Esophagus squamous epithelium (tissue), 4 donors: ENCODE data around the gene UACA.

Experiments used
- POLR2A ChIP-seq, 4 donors: fragments of 450-650 bp; IDR thresholded peaks; one replicate each; pipeline ENCODE4 v1.6.1; 2017; ENCODE audit warnings: antibody characterized with exemption in 4 of 4, mild to moderate bottlenecking in 4 of 4, moderate library complexity in 3 of 4
- TF ChIP-seq, protein P1 (sequence below), 6 experiments: fragments of 450-650 bp in 4 of 6; fragments of 200-600 bp in 2 of 6; sonication (generic) in 2 of 6; IDR thresholded peaks; one replicate each; pipeline ENCODE4 v1.5.1; 2016 to 2019; ENCODE audit warnings: antibody characterized with exemption in 6 of 6, mild to moderate bottlenecking in 4 of 6, moderate library complexity in 4 of 6

DNA sequence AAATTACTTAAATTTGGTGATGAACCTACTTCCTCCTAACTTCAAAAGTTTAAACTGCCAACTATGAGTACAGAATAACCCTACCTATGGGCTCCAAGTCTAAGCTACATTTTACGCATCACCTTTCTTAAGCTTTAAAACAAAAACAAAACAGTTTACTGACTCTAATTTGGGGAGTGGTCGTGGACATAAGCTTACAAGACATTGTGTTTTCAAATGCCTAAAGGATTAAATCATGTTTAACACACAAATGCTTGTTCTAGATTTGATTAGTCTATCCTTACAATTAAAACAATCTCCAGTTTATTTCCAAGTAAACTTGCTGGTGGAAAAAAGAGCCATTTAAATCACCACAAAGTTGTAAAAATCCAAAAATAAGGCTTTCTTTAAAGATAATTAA lies 62.2 kb downstream of the UACA start:
- TF ChIP-seq POLR2A (IDR thresholded peaks at IDR 0.05): no peak
- TF ChIP-seq, protein P1, sequence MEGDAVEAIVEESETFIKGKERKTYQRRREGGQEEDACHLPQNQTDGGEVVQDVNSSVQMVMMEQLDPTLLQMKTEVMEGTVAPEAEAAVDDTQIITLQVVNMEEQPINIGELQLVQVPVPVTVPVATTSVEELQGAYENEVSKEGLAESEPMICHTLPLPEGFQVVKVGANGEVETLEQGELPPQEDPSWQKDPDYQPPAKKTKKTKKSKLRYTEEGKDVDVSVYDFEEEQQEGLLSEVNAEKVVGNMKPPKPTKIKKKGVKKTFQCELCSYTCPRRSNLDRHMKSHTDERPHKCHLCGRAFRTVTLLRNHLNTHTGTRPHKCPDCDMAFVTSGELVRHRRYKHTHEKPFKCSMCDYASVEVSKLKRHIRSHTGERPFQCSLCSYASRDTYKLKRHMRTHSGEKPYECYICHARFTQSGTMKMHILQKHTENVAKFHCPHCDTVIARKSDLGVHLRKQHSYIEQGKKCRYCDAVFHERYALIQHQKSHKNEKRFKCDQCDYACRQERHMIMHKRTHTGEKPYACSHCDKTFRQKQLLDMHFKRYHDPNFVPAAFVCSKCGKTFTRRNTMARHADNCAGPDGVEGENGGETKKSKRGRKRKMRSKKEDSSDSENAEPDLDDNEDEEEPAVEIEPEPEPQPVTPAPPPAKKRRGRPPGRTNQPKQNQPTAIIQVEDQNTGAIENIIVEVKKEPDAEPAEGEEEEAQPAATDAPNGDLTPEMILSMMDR (IDR thresholded peaks at IDR 0.05): no peak
